H9 (cell line): ENCODE results near the gene STX17. TPM values are rescaled to one million over a fixed set of nuclear protein-coding genes. Genes with fewer than 3 reads are reported as not detected.
A peak's percentile ranks its signal among the peaks of the same experiment; 100 is the strongest.
"Not testable (repeated sequence)": the region's sequence is repeated elsewhere in the genome, so short reads cannot be mapped to it uniquely, and the experiment has no call there.

ENCODE experiments used
- DNase-seq: peaks from one replicate; pipeline ENCODE4 v3.0.0-alpha.2; 2017
- H2AFZ ChIP-seq: one replicate; pipeline ENCODE4 v1.6.1; 2013; ENCODE audit warnings: mild to moderate bottlenecking, low read length, control low read depth, moderate library complexity
- H2AK5ac ChIP-seq: 2 replicates; pipeline ENCODE4 v1.6.1; 2013; ENCODE audit warnings: low read length, control low read depth, mixed read lengths; ENCODE audit not compliant: insufficient read length
- H2BK120ac ChIP-seq: one replicate; pipeline ENCODE4 v1.6.1; 2013; ENCODE audit warnings: low read depth, mild to moderate bottlenecking, low read length, control low read depth, inconsistent platforms; ENCODE audit not compliant: poor library complexity, severe bottlenecking
- H2BK12ac ChIP-seq: 2 replicates; pipeline ENCODE4 v1.6.1; 2013; ENCODE audit warnings: low read length, control low read depth, mixed read lengths, low read depth; ENCODE audit not compliant: insufficient read length
- H2BK15ac ChIP-seq: 2 replicates; pipeline ENCODE4 v1.6.1; 2013; ENCODE audit warnings: low read depth, low read length, control low read depth
- H2BK20ac ChIP-seq: one replicate; pipeline ENCODE4 v1.6.1; 2013; ENCODE audit warnings: low read depth, mild to moderate bottlenecking, low read length, control low read depth, inconsistent platforms; ENCODE audit not compliant: poor library complexity, severe bottlenecking
- H2BK5ac ChIP-seq: 2 replicates; pipeline ENCODE4 v1.6.1; 2013; ENCODE audit warnings: low read length, control low read depth, mixed read lengths; ENCODE audit not compliant: insufficient read length
- H3K14ac ChIP-seq: 2 replicates; pipeline ENCODE4 v1.6.1; 2013; ENCODE audit warnings: low read length, control low read depth; ENCODE audit not compliant: insufficient read depth
- H3K18ac ChIP-seq: 2 replicates; pipeline ENCODE4 v1.6.1; 2013; ENCODE audit warnings: low read depth, mild to moderate bottlenecking, mixed read lengths, low read length, control low read depth; ENCODE audit not compliant: insufficient read length
- H3K23ac ChIP-seq: 2 replicates; pipeline ENCODE4 v1.6.1; 2013; ENCODE audit warnings: low read length, control low read depth, mixed read lengths, low read depth; ENCODE audit not compliant: insufficient read length
- H3K23me2 ChIP-seq: 2 replicates; pipeline ENCODE4 v1.6.1; 2013; ENCODE audit warnings: low read depth, mild to moderate bottlenecking, mixed read lengths, low read length, control low read depth; ENCODE audit not compliant: insufficient read length, poor library complexity, severe bottlenecking
- H3K27ac ChIP-seq: 2 replicates; pipeline ENCODE4 v1.5.1; 2013; ENCODE audit warnings: low read length, control low read depth, mixed read lengths, low read depth; ENCODE audit not compliant: insufficient read length
- H3K27me3 ChIP-seq: 2 replicates; pipeline ENCODE4 v1.6.1; 2013; ENCODE audit warnings: low read length, control low read depth, inconsistent platforms; ENCODE audit not compliant: insufficient read depth
- H3K4ac ChIP-seq: 2 replicates; pipeline ENCODE4 v1.6.1; 2013; ENCODE audit warnings: low read depth, mild to moderate bottlenecking, control low read depth, inconsistent platforms, low read length, moderate library complexity
- H3K4me1 ChIP-seq: 2 replicates; pipeline ENCODE4 v1.6.1; 2013; ENCODE audit warnings: low read length, control low read depth, inconsistent platforms; ENCODE audit not compliant: insufficient read depth
- H3K4me2 ChIP-seq: 2 replicates; pipeline ENCODE4 v1.6.1; 2013; ENCODE audit warnings: low read length, control low read depth, mixed read lengths; ENCODE audit not compliant: insufficient read length, insufficient read depth
- H3K56ac ChIP-seq: 2 replicates; pipeline ENCODE4 v1.6.1; 2013; ENCODE audit warnings: low read depth, mild to moderate bottlenecking, mixed read lengths, low read length, control low read depth; ENCODE audit not compliant: insufficient read length
- H3K79me1 ChIP-seq: 2 replicates; pipeline ENCODE4 v1.6.1; 2013; ENCODE audit warnings: low read depth, mild to moderate bottlenecking, moderate library complexity, low read length, control low read depth, inconsistent platforms; ENCODE audit not compliant: insufficient read depth, poor library complexity, severe bottlenecking
- H3K79me2 ChIP-seq: 2 replicates; pipeline ENCODE4 v1.6.1; 2013; ENCODE audit warnings: low read length, control low read depth, inconsistent platforms; ENCODE audit not compliant: insufficient read depth
- H3K9ac ChIP-seq: 2 replicates; pipeline ENCODE4 v1.6.1; 2013; ENCODE audit warnings: low read length, control low read depth, mixed read lengths; ENCODE audit not compliant: insufficient read length; ENCODE audit errors: extremely low read depth
- H3K9me3 ChIP-seq: one replicate; pipeline ENCODE4 v1.6.1; 2013; ENCODE audit warnings: low read depth, low read length, inconsistent platforms; ENCODE audit not compliant: control insufficient read depth
- H3T11ph ChIP-seq: one replicate; pipeline ENCODE4 v1.6.1; 2013; ENCODE audit warnings: mild to moderate bottlenecking, low read length, control low read depth, inconsistent platforms
- H4K20me1 ChIP-seq: one replicate; pipeline ENCODE4 v1.6.1; 2013; ENCODE audit not compliant: control insufficient read depth, insufficient read length, insufficient read depth
- H4K5ac ChIP-seq: 2 replicates; pipeline ENCODE4 v1.6.1; 2013; ENCODE audit warnings: low read depth, mild to moderate bottlenecking, mixed read lengths, low read length, control low read depth; ENCODE audit not compliant: insufficient read length
- H4K8ac ChIP-seq: replicated peaks from 2 replicates; pipeline ENCODE4 v1.6.1; 2013; ENCODE audit warnings: low read length, control low read depth, mixed read lengths, low read depth; ENCODE audit not compliant: insufficient read length
- H4K91ac ChIP-seq: 2 replicates; pipeline ENCODE4 v1.6.1; 2013; ENCODE audit warnings: low read depth, mild to moderate bottlenecking, moderate library complexity, mixed read lengths, low read length, control low read depth; ENCODE audit not compliant: insufficient read length
- H3K27ac Mint-ChIP-seq, 3 experiments: 2 replicates in 2 of 3; 3 replicates in 1 of 3; pipeline ENCODE4 v1.8.0; 2020 to 2021; ENCODE audit warnings: mixed read lengths in 3 of 3, mild to moderate bottlenecking in 1 of 3, moderate library complexity in 1 of 3
- H3K27me3 Mint-ChIP-seq: 2 replicates; pipeline ENCODE4 v1.8.0; 2021; ENCODE audit warnings: low read depth, mild to moderate bottlenecking, moderate library complexity, mixed read lengths
- H3K36me3 Mint-ChIP-seq, 3 experiments: 2 replicates in 2 of 3; 3 replicates in 1 of 3; pipeline ENCODE4 v1.8.0; 2020 to 2021; ENCODE audit warnings: low read depth in 3 of 3, mixed read lengths in 3 of 3; ENCODE audit not compliant: insufficient read depth in 1 of 3
- H3K4me1 Mint-ChIP-seq, 2 experiments: 2 replicates each; pipeline ENCODE4 v1.8.0; 2020; ENCODE audit warnings: mixed read lengths in 2 of 2
- H3K4me3 Mint-ChIP-seq, 2 experiments: 2 replicates in 1 of 2; 3 replicates in 1 of 2; pipeline ENCODE4 v1.8.0; 2020 to 2021; ENCODE audit warnings: mild to moderate bottlenecking in 2 of 2, mixed read lengths in 2 of 2, moderate library complexity in 1 of 2
- H3K9me3 Mint-ChIP-seq, 2 experiments: 2 replicates in 1 of 2; 3 replicates in 1 of 2; pipeline ENCODE4 v1.8.0; 2020; ENCODE audit warnings: mild to moderate bottlenecking in 2 of 2, mixed read lengths in 2 of 2, moderate library complexity in 1 of 2
- CTCF ChIP-seq: fragments of 200-600 bp; sonication (generic); conservative IDR thresholded peaks from 3 replicates; pipeline ENCODE4 v1.8.0; 2021; ENCODE audit warnings: antibody characterized with exemption, mild to moderate bottlenecking
- WGBS: extraction: QIAGEN DNeasy Blood & Tissue Kit; methylation state at CpG from one replicate; pipeline ENCODE4 v1.1.7; 2013; ENCODE audit warnings: missing lambda C conversion rate, low lambda C conversion rate, mixed read lengths; ENCODE audit not compliant: insufficient read length; ENCODE audit errors: extremely low coverage; 5-methylcytosine and 5-hydroxymethylcytosine counted together
- long read RNA-seq: library from polyadenylated mRNA; unstranded; transcript quantifications from one replicate; pipeline ENCODE4 v2.0.0, GENCODE V29; 2020
- total RNA-seq: library from RNA; stranded (reverse); gene quantifications from 2 replicates; pipeline ENCODE4 v1.2.1, GENCODE V29; 2021

The STX17 gene
- 20.1 and 21.2 TPM in 2 replicates for total RNA-seq
- long read RNA-seq, transcript STX17-201 (8 exons, 2,713 nt), result major isoform, 58 of 79 reads
- long read RNA-seq, partial matches to known transcripts, result 6 of 79 reads
- long read RNA-seq, other reads (novel, unspliced or antisense), result 13 of 79 reads

GRCh38 chr9:99906403-99907207 lies at the start of gene STX17:
STX17 (plus strand) TSS chr9:99906654; CDS start chr9:99915240, 8,586 bp downstream.
- Mint-ChIP-seq H3K4me3 (peak within 1 kb of the TSS; percentile 87 to 93), H3K9me3 (no peaks in the 10 kb centered on the region), H3K27ac (peak within 1 kb of the TSS; percentile 69 to 94 (median 93); a peak in 5 of 7 replicates), H3K4me1 (peaks cover 30 to 38% of the 10 kb centered on the region in 2 experiments), H3K27me3 (peaks cover 5% of the 10 kb centered on the region), H3K36me3 (peaks cover 0 to 5% (median 4%) of the 10 kb centered on the region in 3 experiments; a peak in 2 of 7 replicates)
- Histone ChIP-seq H3K4me1 (peaks cover 5% of the 10 kb centered on the region; the same call in 1 of the 2 replicates), H3K18ac (peak within 1 kb of the TSS; percentile 95), H3K23ac (no peak within 1 kb of the TSS), H3K4ac (no peak within 1 kb of the TSS), H4K8ac (no peak within 1 kb of the TSS), H3K27ac (no peak within 1 kb of the TSS), H3K79me2 (no peaks in the 10 kb centered on the region), H4K20me1 (no peaks in the 10 kb centered on the region), H2BK20ac (no peak within 1 kb of the TSS), H2AFZ (no peak within 1 kb of the TSS), H3K14ac (peak within 1 kb of the TSS; percentile 96), H3T11ph (no peak within 1 kb of the TSS), H3K79me1 (no peaks in the 10 kb centered on the region), H2BK5ac (peak within 1 kb of the TSS; percentile 49), H2AK5ac (no peak within 1 kb of the TSS), H2BK15ac (no peak within 1 kb of the TSS), H3K56ac (peak within 1 kb of the TSS; percentile 40), H3K27me3 (no peaks in the 10 kb centered on the region), H2BK12ac (peak within 1 kb of the TSS; percentile 63), H4K5ac (peak within 1 kb of the TSS; percentile 50), H3K23me2 (peaks cover 7% of the 10 kb centered on the region), H3K9me3 (no peaks in the 10 kb centered on the region), H3K4me2 (peak within 1 kb of the TSS; percentile 89), H3K9ac (peak within 1 kb of the TSS; percentile 89), H4K91ac (no peak within 1 kb of the TSS), H2BK120ac (no peak within 1 kb of the TSS)
- TF ChIP-seq CTCF, result 0 out of 3 replicates have a peak, but pooled peaks have one; percentile 7
- WGBS, result no CpG with 5 or more reads among the region's 76 CpGs
- peak; percentile 83 for DNase-seq

GRCh38 chr9:99857576-99857975 lies 48.9 kb upstream of the STX17 start:
- not testable (repeated sequence) for H2BK120ac ChIP-seq, H2BK12ac ChIP-seq, H3K9me3 ChIP-seq, H4K91ac ChIP-seq, H3K23me2 ChIP-seq, H3K56ac ChIP-seq, H3K27me3 Mint-ChIP-seq, H2BK20ac ChIP-seq, H3K4me2 ChIP-seq, H2BK15ac ChIP-seq, H2AFZ ChIP-seq, H3K9ac ChIP-seq, H3T11ph ChIP-seq, H3K27me3 ChIP-seq, H3K27ac ChIP-seq, H3K4ac ChIP-seq, H3K4me1 ChIP-seq, H2AK5ac ChIP-seq, H3K27ac Mint-ChIP-seq, H3K9me3 Mint-ChIP-seq, H3K79me1 ChIP-seq, H4K8ac ChIP-seq, DNase-seq, H3K18ac ChIP-seq, H4K5ac ChIP-seq, H4K20me1 ChIP-seq, H3K36me3 Mint-ChIP-seq, H3K23ac ChIP-seq, H3K79me2 ChIP-seq, H2BK5ac ChIP-seq, H3K14ac ChIP-seq, H3K4me3 Mint-ChIP-seq
- peaks cover 7 to 21% of the 10 kb centered on the region in 2 experiments for H3K4me1 Mint-ChIP-seq
- no CpG with 5 or more reads among the region's 3 CpGs for WGBS
